CD4-positive, CD25-positive, alpha-beta regulatory T cell (primary cell): ENCODE measurements around the gene SLC46A3. TPM values are rescaled to one million over a fixed set of nuclear protein-coding genes. Genes with fewer than 3 reads are reported as not detected.
A peak's percentile ranks its signal among the peaks of the same experiment; 100 is the strongest.

Source experiments
- ATAC-seq, 2 donors: fragments of 150-1000 bp; cut with Tn5 transposase; one replicate each; pipeline ENCODE4 v1.10.0; 2021; ENCODE audit warnings: low read depth in 2 of 2, moderate number of reproducible peaks in 2 of 2, moderate library complexity in 1 of 2
- DNase-seq, 3 donors: peaks; one replicate each; pipeline versions ENCODE4 v3.0.0 to v3.0.0-alpha.2; 2012 to 2022; ENCODE audit warnings: mixed read lengths in 1 of 3
- H3K27ac ChIP-seq: one replicate; pipeline ENCODE4 v1.7.0; 2013; ENCODE audit warnings: mild to moderate bottlenecking, low read length; ENCODE audit not compliant: insufficient read depth, poor library complexity, severe bottlenecking
- H3K27me3 ChIP-seq: one replicate; pipeline ENCODE4 v1.7.0; 2013; ENCODE audit warnings: low read length; ENCODE audit not compliant: control insufficient read depth, insufficient read depth
- H3K36me3 ChIP-seq: one replicate; pipeline ENCODE4 v1.7.0; 2013; ENCODE audit warnings: mild to moderate bottlenecking, low read length, moderate library complexity; ENCODE audit not compliant: control insufficient read depth, insufficient read depth
- H3K4me1 ChIP-seq: 2 replicates; pipeline ENCODE4 v1.7.0; 2013; ENCODE audit warnings: mild to moderate bottlenecking, low read length; ENCODE audit not compliant: insufficient read depth, control insufficient read depth, poor library complexity, severe bottlenecking
- H3K4me3 ChIP-seq: one replicate; pipeline ENCODE4 v1.7.0; 2013; ENCODE audit warnings: low read depth, mild to moderate bottlenecking, low read length, moderate library complexity
- H3K9me3 ChIP-seq, 2 experiments: 1 replicate in 1 of 2; 2 replicates in 1 of 2; pipeline ENCODE4 v1.7.0; 2013; ENCODE audit warnings: low read length in 2 of 2, mild to moderate bottlenecking in 1 of 2, moderate library complexity in 1 of 2; ENCODE audit not compliant: control insufficient read depth in 2 of 2
- H3K27ac Mint-ChIP-seq, 3 donors: one replicate each; pipeline ENCODE4 v1.8.0; 2020 to 2022; ENCODE audit warnings: mild to moderate bottlenecking in 3 of 3, mixed read lengths in 3 of 3, moderate library complexity in 2 of 3
- H3K27me3 Mint-ChIP-seq: one replicate; pipeline ENCODE4 v1.8.0; 2022; ENCODE audit warnings: mild to moderate bottlenecking, mixed read lengths
- H3K36me3 Mint-ChIP-seq: one replicate; pipeline ENCODE4 v1.8.0; 2020; ENCODE audit warnings: mixed read lengths
- H3K4me1 Mint-ChIP-seq, 4 donors: one replicate each; pipeline ENCODE4 v1.8.0; 2020 to 2022; ENCODE audit warnings: mixed read lengths in 4 of 4, mild to moderate bottlenecking in 1 of 4
- H3K4me3 Mint-ChIP-seq, 4 donors: one replicate each; pipeline ENCODE4 v1.8.0; 2020 to 2022; ENCODE audit warnings: mild to moderate bottlenecking in 4 of 4, mixed read lengths in 4 of 4, moderate library complexity in 3 of 4
- H3K9me3 Mint-ChIP-seq, 7 donors: one replicate each; pipeline ENCODE4 v1.8.0; 2020 to 2022; ENCODE audit warnings: mixed read lengths in 7 of 7, mild to moderate bottlenecking in 3 of 7, moderate library complexity in 2 of 7
- polyA plus RNA-seq, 4 donors: library from polyadenylated mRNA; unstranded; fragments of 300-500 nt; fragmentation: Illumina TruSeq; gene quantifications; one replicate each; pipeline ENCODE4 v1.2.3, GENCODE V29; 2021
- total RNA-seq: library from RNA; stranded (reverse); gene quantifications from one replicate; pipeline ENCODE4 v1.2.3, GENCODE V29; 2022

SLC46A3 gene
- total and polyA plus RNA-seq, 5 donors from 2014 or later, result 11.0 to 35.5 (median 32.8) TPM

GRCh38 chr13:28751175-28751960 lies 32.6 kb upstream of the SLC46A3 start:
- H3K27ac Mint-ChIP-seq, result peak overlapping the region in 1 of 3 donors; percentile 12
- H3K36me3 Mint-ChIP-seq, result no peaks in the 10 kb centered on the region
- H3K4me1 ChIP-seq, result peaks cover 5% of the 10 kb centered on the region
- peaks cover 0 to 4% (median 0%) of the 10 kb centered on the region in 7 donors for H3K9me3 Mint-ChIP-seq
- ATAC-seq, result no peak
- no peak overlapping the region for H3K27ac ChIP-seq
- H3K4me3 Mint-ChIP-seq, result no peak overlapping the region
- DNase-seq, result peak in 1 of 3 donors; percentile 30
- H3K36me3 ChIP-seq, result no peaks in the 10 kb centered on the region
- H3K27me3 Mint-ChIP-seq, result peaks cover 11% of the 10 kb centered on the region
- H3K9me3 ChIP-seq, result no peaks in the 10 kb centered on the region
- no peak overlapping the region for H3K4me3 ChIP-seq
- peaks cover 0 to 19% (median 12%) of the 10 kb centered on the region in 4 donors for H3K4me1 Mint-ChIP-seq
- H3K27me3 ChIP-seq, result peaks cover 3% of the 10 kb centered on the region

GRCh38 chr13:28750187-28751045 lies 31.6 kb upstream of the SLC46A3 start:
- Histone ChIP-seq H3K4me3 (no peak overlapping the region), H3K9me3 (no peaks in the 10 kb centered on the region), H3K36me3 (no peaks in the 10 kb centered on the region), H3K4me1 (peaks cover 5% of the 10 kb centered on the region), H3K27ac (no peak overlapping the region), H3K27me3 (peaks cover 3% of the 10 kb centered on the region)
- Mint-ChIP-seq H3K4me1 (peaks cover 0 to 18% (median 11%) of the 10 kb centered on the region in 4 donors), H3K27me3 (peaks cover 16% of the 10 kb centered on the region), H3K36me3 (no peaks in the 10 kb centered on the region), H3K9me3 (peaks cover 0 to 4% (median 0%) of the 10 kb centered on the region in 7 donors), H3K4me3 (no peak overlapping the region), H3K27ac (no peak overlapping the region)
- no peak for ATAC-seq
- DNase-seq, result no peak

- Histone ChIP-seq H3K27ac (no peak overlapping the region), H3K36me3 (no peaks in the 10 kb centered on the region), H3K27me3 (peaks cover 3% of the 10 kb centered on the region), H3K4me1 (no peaks in the 10 kb centered on the region), H3K9me3 (no peaks in the 10 kb centered on the region), H3K4me3 (no peak overlapping the region)
- H3K36me3 Mint-ChIP-seq, result no peaks in the 10 kb centered on the region
- H3K4me1 Mint-ChIP-seq, result peaks cover 0 to 5% (median 2%) of the 10 kb centered on the region in 4 donors
- peaks cover 0 to 2% (median 0%) of the 10 kb centered on the region in 7 donors for H3K9me3 Mint-ChIP-seq
- H3K27ac Mint-ChIP-seq, result no peak overlapping the region
- ATAC-seq (no peak), DNase-seq (no peak)
- H3K27me3 Mint-ChIP-seq, result peaks cover 16% of the 10 kb centered on the region
- no peak overlapping the region for H3K4me3 Mint-ChIP-seq
These were observed 29.1 kb upstream of the SLC46A3 start for GRCh38 chr13:28747851-28748250.

GRCh38 chr13:28746287-28746612 lies 27.5 kb upstream of the SLC46A3 start:
- Mint-ChIP-seq H3K4me1 (peaks cover 0 to 3% (median under 1%) of the 10 kb centered on the region in 4 donors), H3K9me3 (peaks cover 0 to 2% (median 0%) of the 10 kb centered on the region in 7 donors), H3K4me3 (no peak overlapping the region), H3K36me3 (no peaks in the 10 kb centered on the region), H3K27ac (no peak overlapping the region), H3K27me3 (peaks cover 16% of the 10 kb centered on the region)
- Histone ChIP-seq H3K27ac (no peak overlapping the region), H3K4me1 (no peaks in the 10 kb centered on the region), H3K9me3 (no peaks in the 10 kb centered on the region), H3K36me3 (no peaks in the 10 kb centered on the region), H3K27me3 (no peaks in the 10 kb centered on the region), H3K4me3 (no peak overlapping the region)
- DNase-seq (no peak), ATAC-seq (no peak)

GRCh38 chr13:28744656-28745055 lies 25.9 kb upstream of the SLC46A3 start:
- H3K9me3 ChIP-seq, result no peaks in the 10 kb centered on the region
- H3K4me3 ChIP-seq, result no peak overlapping the region
- Mint-ChIP-seq H3K36me3 (no peaks in the 10 kb centered on the region), H3K27ac (no peak overlapping the region), H3K27me3 (peaks cover 12% of the 10 kb centered on the region), H3K4me3 (no peak overlapping the region), H3K4me1 (no peaks in the 10 kb centered on the region), H3K9me3 (peaks cover 0 to 2% (median 0%) of the 10 kb centered on the region in 7 donors)
- no peak for ATAC-seq
- H3K36me3 ChIP-seq, result no peaks in the 10 kb centered on the region
- no peaks in the 10 kb centered on the region for H3K4me1 ChIP-seq
- H3K27me3 ChIP-seq, result no peaks in the 10 kb centered on the region
- DNase-seq, result no peak
- H3K27ac ChIP-seq, result no peak overlapping the region

- Mint-ChIP-seq H3K27ac (no peak overlapping the region), H3K27me3 (peaks cover 12% of the 10 kb centered on the region), H3K9me3 (no peaks in the 10 kb centered on the region), H3K36me3 (no peaks in the 10 kb centered on the region), H3K4me1 (no peaks in the 10 kb centered on the region), H3K4me3 (no peak overlapping the region)
- Histone ChIP-seq H3K9me3 (no peaks in the 10 kb centered on the region), H3K27me3 (no peaks in the 10 kb centered on the region), H3K4me3 (no peak overlapping the region), H3K27ac (no peak overlapping the region), H3K4me1 (no peaks in the 10 kb centered on the region), H3K36me3 (no peaks in the 10 kb centered on the region)
- no peak for DNase-seq
- no peak for ATAC-seq
These were observed 25.3 kb upstream of the SLC46A3 start for GRCh38 chr13:28744091-28744536.

GRCh38 chr13:28743499-28744083 lies 24.8 kb upstream of the SLC46A3 start:
- Histone ChIP-seq H3K27me3 (no peaks in the 10 kb centered on the region), H3K9me3 (no peaks in the 10 kb centered on the region), H3K4me1 (no peaks in the 10 kb centered on the region), H3K27ac (no peak overlapping the region), H3K36me3 (no peaks in the 10 kb centered on the region), H3K4me3 (no peak overlapping the region)
- Mint-ChIP-seq H3K27ac (no peak overlapping the region), H3K36me3 (no peaks in the 10 kb centered on the region), H3K4me1 (no peaks in the 10 kb centered on the region), H3K9me3 (no peaks in the 10 kb centered on the region), H3K4me3 (no peak overlapping the region), H3K27me3 (peaks cover 12% of the 10 kb centered on the region)
- no peak for ATAC-seq
- no peak for DNase-seq
